HL-60 (cell line): ENCODE data around the gene LYVE1.

Experiments used
- DNase-seq, 2 experiments: peaks; one replicate each; pipeline ENCODE4 v3.0.0-alpha.2; 2010 to 2020; ENCODE audit warnings: low read depth in 1 of 2, low spot score in 1 of 2
- H3K27ac ChIP-seq: fragments of 250-450 bp; sonication (Bioruptor Pico); replicated peaks from 2 replicates; pipeline ENCODE4 v1.5.1; 2020; ENCODE audit warnings: mild to moderate bottlenecking, moderate library complexity
- H3K27me3 ChIP-seq: fragments of 250-450 bp; sonication (Bioruptor Pico); 2 replicates; pipeline ENCODE4 v1.5.1; 2021; ENCODE audit warnings: mild to moderate bottlenecking, moderate library complexity; ENCODE audit not compliant: insufficient read depth, poor library complexity, severe bottlenecking
- H3K4me3 ChIP-seq: replicated peaks from 2 replicates; pipeline ENCODE4 v1.5.1; 2011; ENCODE audit warnings: mild to moderate bottlenecking, control low read depth, low read length; ENCODE audit not compliant: insufficient read depth
- CTCF ChIP-seq: IDR thresholded peaks from one replicate; pipeline ENCODE4 v1.5.1; 2011; ENCODE audit warnings: low read length, control low read depth, inconsistent platforms; ENCODE audit not compliant: insufficient read depth
- GABPA ChIP-seq: IDR thresholded peaks from 2 replicates; pipeline ENCODE4 v1.6.1; 2012; ENCODE audit warnings: low read depth
- POLR2AphosphoS5 ChIP-seq: IDR thresholded peaks from 2 replicates; pipeline ENCODE4 v1.6.1; 2012; ENCODE audit warnings: low read depth
- REST ChIP-seq: IDR thresholded peaks from 2 replicates; pipeline ENCODE4 v1.6.1; 2012; ENCODE audit warnings: low read depth; ENCODE audit not compliant: insufficient replicate concordance
- SPI1 ChIP-seq: IDR thresholded peaks from 2 replicates; pipeline ENCODE4 v1.6.1; 2012; ENCODE audit warnings: low read depth, mild to moderate bottlenecking, borderline replicate concordance

Gene LYVE1

GRCh38 chr11:10604340-10604748, 35.9 kb upstream of the LYVE1 start:
- Histone ChIP-seq H3K27ac (peak overlapping the region; percentile 87), H3K4me3 (no peak overlapping the region), H3K27me3 (no peaks in the 10 kb centered on the region)
- peak; percentile 66 to 84 for DNase-seq
- TF ChIP-seq CTCF (no peak), POLR2AphosphoS5 (peak; percentile 90), GABPA (no peak), REST (no peak), SPI1 (no peak)

GRCh38 chr11:10603721-10604297, 35.3 kb upstream of the LYVE1 start:
- H3K4me3 ChIP-seq = no peak overlapping the region
- TF ChIP-seq REST = no peak
- no peak for TF ChIP-seq POLR2AphosphoS5
- no peak for TF ChIP-seq CTCF
- no peak for TF ChIP-seq GABPA
- TF ChIP-seq SPI1 = no peak
- no peaks in the 10 kb centered on the region for H3K27me3 ChIP-seq
- peak overlapping the region; percentile 87 for H3K27ac ChIP-seq
- no peak for DNase-seq

GRCh38 chr11:10602945-10603344, 34.5 kb upstream of the LYVE1 start:
- Histone ChIP-seq H3K27me3 (no peaks in the 10 kb centered on the region), H3K4me3 (no peak overlapping the region), H3K27ac (no peak overlapping the region)
- no peak for TF ChIP-seq CTCF
- DNase-seq = no peak

GRCh38 chr11:10602366-10602765, 33.9 kb upstream of the LYVE1 start:
- no peak for DNase-seq
- Histone ChIP-seq H3K4me3 (no peak overlapping the region), H3K27ac (no peak overlapping the region), H3K27me3 (no peaks in the 10 kb centered on the region)
- no peak for TF ChIP-seq REST
- no peak for TF ChIP-seq POLR2AphosphoS5
- TF ChIP-seq CTCF = no peak
- TF ChIP-seq SPI1 = no peak
- no peak for TF ChIP-seq GABPA
